ENCODE results near the gene CES1. TPM values are rescaled to one million over a fixed set of nuclear protein-coding genes. Genes with fewer than 3 reads are reported as not detected.
"Not testable (repeated sequence)": the region's sequence is repeated elsewhere in the genome, so short reads cannot be mapped to it uniquely, and the experiment has no call there.

Gene CES1
- total RNA-seq, 1 donor from 2014 or later, result 29.1 TPM

DNA sequence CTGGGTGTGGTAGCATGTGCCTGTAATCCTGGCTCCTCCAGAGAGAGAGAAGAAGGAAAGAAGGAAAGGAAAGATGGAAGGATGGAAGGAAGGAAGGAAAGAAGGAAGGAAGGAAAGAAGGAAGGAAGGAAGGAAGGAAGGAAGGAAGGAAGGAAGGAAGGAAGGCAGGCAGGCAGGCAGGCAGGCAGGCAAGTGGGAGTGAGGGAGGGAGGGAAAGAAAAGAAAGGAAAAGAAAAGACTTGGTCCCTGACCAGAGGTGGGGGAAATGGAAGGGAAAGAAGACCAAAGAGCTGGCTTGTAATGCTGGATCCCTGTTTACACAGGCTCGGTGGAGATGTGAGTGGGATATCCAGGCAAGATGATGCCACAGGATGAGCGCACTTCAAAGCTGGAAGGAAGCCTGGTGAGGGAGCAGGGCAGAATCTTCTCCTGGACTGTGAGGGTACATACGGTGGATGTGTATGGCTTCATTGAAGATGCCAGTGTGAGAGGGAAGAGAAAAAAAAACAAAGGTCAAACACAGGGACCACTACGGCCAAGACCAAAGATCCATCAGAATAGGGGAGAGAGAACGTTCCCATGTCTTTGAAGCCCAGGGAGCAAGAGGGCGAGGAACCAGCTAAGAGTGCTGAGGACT lies 2.1 kb downstream of the CES1 start:
- Histone ChIP-seq H3K4me1 (peaks cover 7% of the 10 kb centered on the region), H3K27me3 (ENCODE audit: low read depth) (no peaks in the 10 kb centered on the region), H3K4me3 (no peak overlapping the region), H3K27ac (replicated peaks) (no peak overlapping the region), H3K36me3 (no peaks in the 10 kb centered on the region), H3K9me3 (replicated peaks) (no peaks in the 10 kb centered on the region)
- TF ChIP-seq, protein P1, sequence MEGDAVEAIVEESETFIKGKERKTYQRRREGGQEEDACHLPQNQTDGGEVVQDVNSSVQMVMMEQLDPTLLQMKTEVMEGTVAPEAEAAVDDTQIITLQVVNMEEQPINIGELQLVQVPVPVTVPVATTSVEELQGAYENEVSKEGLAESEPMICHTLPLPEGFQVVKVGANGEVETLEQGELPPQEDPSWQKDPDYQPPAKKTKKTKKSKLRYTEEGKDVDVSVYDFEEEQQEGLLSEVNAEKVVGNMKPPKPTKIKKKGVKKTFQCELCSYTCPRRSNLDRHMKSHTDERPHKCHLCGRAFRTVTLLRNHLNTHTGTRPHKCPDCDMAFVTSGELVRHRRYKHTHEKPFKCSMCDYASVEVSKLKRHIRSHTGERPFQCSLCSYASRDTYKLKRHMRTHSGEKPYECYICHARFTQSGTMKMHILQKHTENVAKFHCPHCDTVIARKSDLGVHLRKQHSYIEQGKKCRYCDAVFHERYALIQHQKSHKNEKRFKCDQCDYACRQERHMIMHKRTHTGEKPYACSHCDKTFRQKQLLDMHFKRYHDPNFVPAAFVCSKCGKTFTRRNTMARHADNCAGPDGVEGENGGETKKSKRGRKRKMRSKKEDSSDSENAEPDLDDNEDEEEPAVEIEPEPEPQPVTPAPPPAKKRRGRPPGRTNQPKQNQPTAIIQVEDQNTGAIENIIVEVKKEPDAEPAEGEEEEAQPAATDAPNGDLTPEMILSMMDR (IDR thresholded peaks at IDR 0.05; ENCODE audit: borderline replicate concordance), result no peak
- no peak for DNase-seq
- intact Hi-C loops (cut with micrococcal nuclease), result no loop called here

DNA sequence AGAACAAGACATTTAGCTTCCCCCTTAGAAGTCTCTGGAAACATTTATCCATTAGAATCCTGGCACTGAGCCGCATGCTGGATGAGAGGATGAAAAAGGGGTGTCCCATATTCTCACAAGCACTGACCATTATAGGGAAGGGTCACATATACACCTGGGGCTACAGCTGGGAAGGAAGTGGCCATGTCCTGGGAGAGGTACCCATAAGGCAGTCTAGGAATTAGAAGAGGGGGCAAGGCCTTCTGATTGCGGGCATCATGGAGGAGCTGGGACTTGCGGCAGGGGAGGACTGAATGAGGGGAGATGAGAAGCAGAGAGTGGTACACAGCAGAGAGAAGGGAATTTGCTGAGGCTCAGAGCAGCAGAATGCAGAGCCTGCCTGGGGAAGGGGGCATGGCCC lies 3.7 kb downstream of the CES1 start:
- H3K9me3 ChIP-seq (replicated peaks); H3K4me1 ChIP-seq; H3K27ac ChIP-seq (replicated peaks); intact Hi-C loops (cut with micrococcal nuclease); H3K4me3 ChIP-seq; DNase-seq; H3K36me3 ChIP-seq: not testable (repeated sequence)
- peaks cover 12% of the 10 kb centered on the region for H3K27me3 ChIP-seq (ENCODE audit: low read depth)

GRCh38 chr16:55828680-55829079 lies 4.2 kb downstream of the CES1 start:
- peaks cover 12% of the 10 kb centered on the region for H3K27me3 ChIP-seq (ENCODE audit: low read depth)
- H3K27ac ChIP-seq (replicated peaks), result no peak overlapping the region
- peaks cover 7% of the 10 kb centered on the region for H3K4me1 ChIP-seq
- no peaks in the 10 kb centered on the region for H3K9me3 ChIP-seq (replicated peaks)
- TF ChIP-seq, protein P1 (IDR thresholded peaks at IDR 0.05; ENCODE audit: borderline replicate concordance), result no peak
- DNase-seq, result no peak
- no peak overlapping the region for H3K4me3 ChIP-seq
- intact Hi-C loops (cut with micrococcal nuclease), result no loop called here
- H3K36me3 ChIP-seq, result peaks cover 4% of the 10 kb centered on the region

GRCh38 chr16:55825115-55825728 lies 7.7 kb downstream of the CES1 start:
- intact Hi-C loops (cut with micrococcal nuclease), result no loop called here
- H3K4me3 ChIP-seq, result no peak overlapping the region
- peaks cover 9% of the 10 kb centered on the region for H3K36me3 ChIP-seq
- peaks cover 36% of the 10 kb centered on the region for H3K27me3 ChIP-seq (ENCODE audit: low read depth)
- H3K4me1 ChIP-seq, result no peaks in the 10 kb centered on the region
- TF ChIP-seq, protein P1 (IDR thresholded peaks at IDR 0.05; ENCODE audit: borderline replicate concordance), result no peak
- DNase-seq, result no peak
- no peaks in the 10 kb centered on the region for H3K9me3 ChIP-seq (replicated peaks)
- H3K27ac ChIP-seq (replicated peaks), result no peak overlapping the region

DNA sequence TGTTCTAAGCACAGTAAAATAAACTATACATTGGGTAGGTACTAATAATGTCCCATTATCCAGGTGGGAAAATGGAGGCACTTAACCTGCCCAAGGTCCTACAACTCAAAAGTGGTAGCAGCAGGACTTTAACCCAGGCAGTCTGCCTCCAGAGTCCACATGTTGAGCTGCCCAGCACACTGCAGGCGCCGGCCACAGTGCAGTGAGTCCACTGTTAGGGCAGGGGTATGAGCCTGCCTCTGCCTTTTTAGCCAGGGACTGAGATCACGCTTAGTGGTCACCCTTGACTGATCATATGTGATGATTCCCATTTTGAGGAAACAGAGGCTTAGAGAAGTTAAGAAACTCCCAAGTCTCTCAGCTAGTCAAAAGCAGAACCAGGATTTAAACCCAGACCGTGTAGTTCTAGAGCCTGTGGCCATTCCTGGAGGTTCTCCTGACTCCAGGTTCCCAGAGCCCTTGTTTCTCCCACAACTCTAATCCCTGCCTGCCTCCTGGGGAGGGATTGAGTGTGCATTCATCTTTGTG lies 8.4 kb downstream of the CES1 start:
- H3K27me3 ChIP-seq (ENCODE audit: low read depth), result peaks cover 39% of the 10 kb centered on the region
- TF ChIP-seq, protein P1 (IDR thresholded peaks at IDR 0.05; ENCODE audit: borderline replicate concordance), result no peak
- H3K36me3 ChIP-seq, result peaks cover 9% of the 10 kb centered on the region
- intact Hi-C loops (cut with micrococcal nuclease), result no loop called here
- H3K9me3 ChIP-seq (replicated peaks), result no peaks in the 10 kb centered on the region
- no peak for DNase-seq
- H3K4me3 ChIP-seq, result no peak overlapping the region
- H3K4me1 ChIP-seq, result no peaks in the 10 kb centered on the region
- no peak overlapping the region for H3K27ac ChIP-seq (replicated peaks)

DNA sequence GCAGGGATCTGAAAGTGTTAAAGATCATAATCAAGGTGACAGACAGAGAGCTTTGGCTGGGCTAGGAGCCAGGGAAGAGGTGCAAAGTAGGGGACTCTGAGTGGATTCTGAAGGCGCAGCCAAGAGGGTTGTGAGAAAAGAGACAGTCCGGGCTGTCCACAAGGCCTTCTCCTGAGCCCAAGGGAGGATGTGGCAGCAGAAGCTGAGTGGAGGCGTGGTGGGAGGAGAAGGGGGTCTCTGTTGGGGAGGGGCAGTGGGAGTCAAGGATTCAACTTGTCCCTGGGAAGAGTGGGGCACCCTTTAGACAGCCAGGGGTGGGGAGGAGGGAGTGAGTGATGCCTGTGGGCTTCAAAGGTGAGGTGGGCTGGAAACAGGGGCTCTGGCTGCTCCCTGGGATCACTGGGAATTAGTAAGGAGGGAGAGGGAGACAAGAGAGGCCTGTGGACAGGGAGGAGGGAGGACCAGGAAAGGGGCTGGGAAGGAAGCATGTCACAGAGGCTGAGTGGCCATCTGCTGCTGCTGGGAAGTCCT lies 10.6 kb downstream of the CES1 start:
- Histone ChIP-seq H3K27me3 (ENCODE audit: low read depth) (peaks cover 54% of the 10 kb centered on the region), H3K4me1 (no peaks in the 10 kb centered on the region), H3K9me3 (replicated peaks) (no peaks in the 10 kb centered on the region), H3K27ac (replicated peaks) (no peak overlapping the region), H3K4me3 (no peak overlapping the region), H3K36me3 (peaks cover 9% of the 10 kb centered on the region)
- no peak for DNase-seq
- TF ChIP-seq, protein P1 (IDR thresholded peaks at IDR 0.05; ENCODE audit: borderline replicate concordance), result no peak
- intact Hi-C loops (cut with micrococcal nuclease), result no loop called here

Measured in left ventricle myocardium inferior (tissue), 1 donor.